ENCODE results near the gene GLYAT.
"Not testable (repeated sequence)": the region's sequence is repeated elsewhere in the genome, so short reads cannot be mapped to it uniquely, and the experiment has no call there.

The GLYAT gene

GRCh38 chr11:58742981-58743880, 11.5 kb upstream of the GLYAT start:
- DNase-seq, result no peak

- DNase-seq, result no peak
Observed at GRCh38 chr11:58742140-58742539, 10.4 kb upstream of the GLYAT start.

- DNase-seq, result no peak
Observed at GRCh38 chr11:58741127-58741526, 9.4 kb upstream of the GLYAT start.

GRCh38 chr11:58740447-58740846, 8.7 kb upstream of the GLYAT start:
- no peak for DNase-seq

- DNase-seq, result no peak
Observed at GRCh38 chr11:58739725-58740430, 8.1 kb upstream of the GLYAT start.

- DNase-seq, result no peak
Observed at GRCh38 chr11:58734681-58735490, 3.1 kb upstream of the GLYAT start.

- no peak for DNase-seq
Observed at GRCh38 chr11:58730507-58731089, 1.1 kb downstream of the GLYAT start.

GRCh38 chr11:58727415-58727797, 4.3 kb downstream of the GLYAT start:
- no peak for DNase-seq

GRCh38 chr11:58726737-58727414, 4.9 kb downstream of the GLYAT start:
- DNase-seq, result no peak

GRCh38 chr11:58719406-58720117, 12.2 kb downstream of the GLYAT start:
- no peak for DNase-seq

- DNase-seq, result no peak
Observed at GRCh38 chr11:58712531-58712930, 19.2 kb downstream of the GLYAT start.

- no peak for DNase-seq
Observed at GRCh38 chr11:58711832-58712231, 19.9 kb downstream of the GLYAT start.

GRCh38 chr11:58707767-58708166, 24.0 kb downstream of the GLYAT start:
- DNase-seq, result no peak

- DNase-seq, result not testable (repeated sequence)
Observed at GRCh38 chr11:58696825-58697224, 34.9 kb downstream of the GLYAT start.

- DNase-seq, result no peak
Observed at GRCh38 chr11:58693026-58693425, 38.7 kb downstream of the GLYAT start.

- no peak for DNase-seq
Observed at GRCh38 chr11:58691675-58692074, 40.1 kb downstream of the GLYAT start.

GRCh38 chr11:58688789-58689503, 42.8 kb downstream of the GLYAT start:
- no peak for DNase-seq

- DNase-seq, result no peak
Observed at GRCh38 chr11:58685973-58686722, 45.6 kb downstream of the GLYAT start.

GRCh38 chr11:58682660-58683059, 49.1 kb downstream of the GLYAT start:
- DNase-seq, result not testable (repeated sequence)

- DNase-seq, result not testable (repeated sequence)
Observed at GRCh38 chr11:58677536-58677935, 54.2 kb downstream of the GLYAT start.

Measured in right forelimb (tissue), 1 donor.